Neural progenitor cell (in vitro differentiated cells): ENCODE measurements around the gene URI1. TPM values are rescaled to one million over a fixed set of nuclear protein-coding genes. Genes with fewer than 3 reads are reported as not detected.

ENCODE experiments used
- DNase-seq: peaks from one replicate; pipeline ENCODE4 v3.0.0-alpha.2; 2016; ENCODE audit warnings: low spot score
- H2AFZ ChIP-seq: fragments of 200-600 bp; sonication (generic); replicated peaks from 2 replicates; pipeline ENCODE4 v1.6.1; 2016; ENCODE audit warnings: antibody characterized with exemption
- H3F3A ChIP-seq: fragments of 200-600 bp; sonication (generic); 2 replicates; pipeline ENCODE4 v1.6.1; 2016; ENCODE audit warnings: antibody characterized with exemption, low read depth
- H3K27ac ChIP-seq: fragments of 200-600 bp; sonication (generic); 2 replicates; pipeline ENCODE4 v1.5.1; 2016; ENCODE audit warnings: mild to moderate bottlenecking
- H3K27me3 ChIP-seq: fragments of 200-600 bp; sonication (generic); 2 replicates; pipeline ENCODE4 v1.6.1; 2016; ENCODE audit warnings: mild to moderate bottlenecking, moderate library complexity
- H3K36me3 ChIP-seq: fragments of 200-600 bp; sonication (generic); 2 replicates; pipeline ENCODE4 v1.5.1; 2016
- H3K4me1 ChIP-seq: fragments of 200-600 bp; sonication (generic); 2 replicates; pipeline ENCODE4 v1.6.1; 2016; ENCODE audit warnings: mixed run types
- H3K4me2 ChIP-seq: fragments of 200-600 bp; sonication (generic); 2 replicates; pipeline ENCODE4 v1.6.1; 2016
- H3K4me3 ChIP-seq: fragments of 200-600 bp; sonication (generic); 2 replicates; pipeline ENCODE4 v1.5.1; 2016
- H3K79me2 ChIP-seq: fragments of 200-600 bp; sonication (generic); 2 replicates; pipeline ENCODE4 v1.6.1; 2016; ENCODE audit warnings: low read depth
- H3K9ac ChIP-seq: fragments of 200-600 bp; sonication (generic); 2 replicates; pipeline ENCODE4 v1.6.1; 2016
- H3K9me3 ChIP-seq: fragments of 200-600 bp; sonication (generic); 2 replicates; pipeline ENCODE4 v1.5.1; 2016; ENCODE audit warnings: low read depth
- H4K20me1 ChIP-seq: fragments of 200-600 bp; sonication (generic); 2 replicates; pipeline ENCODE4 v1.6.1; 2016; ENCODE audit warnings: low read depth
- H3K27ac Mint-ChIP-seq: 3 replicates; pipeline ENCODE4 v1.8.0; 2021; ENCODE audit warnings: mixed read lengths
- H3K27me3 Mint-ChIP-seq: 2 replicates; pipeline ENCODE4 v1.8.0; 2022; ENCODE audit warnings: low read depth, mild to moderate bottlenecking, inconsistent platforms, moderate library complexity, mixed read lengths; ENCODE audit not compliant: insufficient read depth
- H3K36me3 Mint-ChIP-seq: 3 replicates; pipeline ENCODE4 v1.8.0; 2021; ENCODE audit warnings: mixed read lengths
- H3K4me1 Mint-ChIP-seq: 3 replicates; pipeline ENCODE4 v1.8.0; 2021; ENCODE audit warnings: mixed read lengths
- H3K4me3 Mint-ChIP-seq: 3 replicates; pipeline ENCODE4 v1.8.0; 2021; ENCODE audit warnings: mild to moderate bottlenecking, moderate library complexity, mixed read lengths
- H3K9me3 Mint-ChIP-seq: 3 replicates; pipeline ENCODE4 v1.8.0; 2020; ENCODE audit warnings: mixed read lengths
- CTCF ChIP-seq: fragments of 200-600 bp; sonication (generic); IDR thresholded peaks from 2 replicates; pipeline ENCODE4 v1.5.1; 2017; ENCODE audit warnings: antibody characterized with exemption, mild to moderate bottlenecking
- EZH2 ChIP-seq: fragments of 200-600 bp; sonication (generic); IDR thresholded peaks from 2 replicates; pipeline ENCODE4 v1.6.1; 2017; ENCODE audit warnings: antibody characterized with exemption, mild to moderate bottlenecking, moderate library complexity
- EZH2phosphoT487 ChIP-seq: fragments of 200-600 bp; sonication (generic); IDR thresholded peaks from 2 replicates; pipeline ENCODE4 v1.6.1; 2017; ENCODE audit warnings: antibody characterized with exemption
- total RNA-seq: library from RNA; depleted of rRNA; stranded (reverse); fragments of >200 nt; gene quantifications from 2 replicates; pipeline ENCODE4 v1.2.3, GENCODE V29; 2015; ENCODE audit warnings: low replicate concordance

Gene URI1
- total RNA-seq, 1 donor from 2014 or later, result 94.7 TPM

DNA sequence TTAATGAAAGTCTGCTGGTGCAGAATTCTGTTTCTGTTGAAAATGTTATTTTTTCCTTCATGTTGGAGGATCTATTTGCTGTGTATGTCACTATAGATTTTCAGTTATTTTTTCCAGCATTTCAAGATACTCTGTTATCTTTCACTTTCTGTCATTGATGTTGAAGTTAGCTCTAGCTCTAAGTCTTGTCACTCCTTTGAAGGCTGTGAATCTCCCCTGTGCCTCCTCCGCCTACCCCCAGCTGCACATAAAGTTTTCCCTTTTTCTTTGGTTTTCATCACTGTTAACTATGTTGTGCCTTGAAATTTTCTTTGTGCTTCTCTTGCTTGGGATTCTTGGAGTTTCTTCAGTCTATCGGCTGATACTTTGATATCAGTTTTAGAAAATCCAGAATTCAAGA, 20.8 kb downstream of the URI1 start:
- no peak overlapping the region for H3K4me2 ChIP-seq
- H3K9ac ChIP-seq, result no peak overlapping the region
- no peaks in the 10 kb centered on the region for H3F3A ChIP-seq
- H3K4me3 ChIP-seq, result no peak overlapping the region
- peaks cover 53% of the 10 kb centered on the region for H4K20me1 ChIP-seq
- no peaks in the 10 kb centered on the region for H3K27me3 ChIP-seq
- peaks cover 13% of the 10 kb centered on the region for H3K9me3 Mint-ChIP-seq
- peaks cover 14% of the 10 kb centered on the region for H3K36me3 Mint-ChIP-seq
- no peaks in the 10 kb centered on the region for H3K36me3 ChIP-seq
- no peak overlapping the region for H3K4me3 Mint-ChIP-seq
- no peak overlapping the region for H2AFZ ChIP-seq
- H3K9me3 ChIP-seq, result no peaks in the 10 kb centered on the region
- H3K79me2 ChIP-seq, result peaks cover 100% of the 10 kb centered on the region
- no peaks in the 10 kb centered on the region for H3K27me3 Mint-ChIP-seq
- no peak for TF ChIP-seq EZH2phosphoT487
- no peak for TF ChIP-seq EZH2
- TF ChIP-seq CTCF, result no peak
- H3K4me1 Mint-ChIP-seq, result peaks cover 4% of the 10 kb centered on the region
- no peak for DNase-seq
- H3K27ac ChIP-seq, result peak overlapping the region; percentile 48
- H3K4me1 ChIP-seq, result peaks cover 25% of the 10 kb centered on the region
- no peak overlapping the region for H3K27ac Mint-ChIP-seq

GRCh38 chr19:29963576-29963975, 21.5 kb downstream of the URI1 start:
- peaks cover 56% of the 10 kb centered on the region for H4K20me1 ChIP-seq
- no peak overlapping the region for H3K27ac ChIP-seq
- H3K27me3 ChIP-seq, result no peaks in the 10 kb centered on the region
- H3K4me3 Mint-ChIP-seq, result no peak overlapping the region
- H3K9ac ChIP-seq, result no peak overlapping the region
- no peaks in the 10 kb centered on the region for H3K36me3 ChIP-seq
- peaks cover 14% of the 10 kb centered on the region for H3K36me3 Mint-ChIP-seq
- H3K4me2 ChIP-seq, result no peak overlapping the region
- no peaks in the 10 kb centered on the region for H3K27me3 Mint-ChIP-seq
- H3F3A ChIP-seq, result no peaks in the 10 kb centered on the region
- H3K4me3 ChIP-seq, result no peak overlapping the region
- TF ChIP-seq EZH2, result no peak
- no peak for TF ChIP-seq CTCF
- TF ChIP-seq EZH2phosphoT487, result no peak
- peaks cover 12% of the 10 kb centered on the region for H3K9me3 Mint-ChIP-seq
- DNase-seq, result no peak
- no peak overlapping the region for H2AFZ ChIP-seq
- H3K79me2 ChIP-seq, result peaks cover 99% of the 10 kb centered on the region
- H3K27ac Mint-ChIP-seq, result no peak overlapping the region
- no peaks in the 10 kb centered on the region for H3K9me3 ChIP-seq
- H3K4me1 Mint-ChIP-seq, result peaks cover 4% of the 10 kb centered on the region
- H3K4me1 ChIP-seq, result peaks cover 26% of the 10 kb centered on the region

DNA sequence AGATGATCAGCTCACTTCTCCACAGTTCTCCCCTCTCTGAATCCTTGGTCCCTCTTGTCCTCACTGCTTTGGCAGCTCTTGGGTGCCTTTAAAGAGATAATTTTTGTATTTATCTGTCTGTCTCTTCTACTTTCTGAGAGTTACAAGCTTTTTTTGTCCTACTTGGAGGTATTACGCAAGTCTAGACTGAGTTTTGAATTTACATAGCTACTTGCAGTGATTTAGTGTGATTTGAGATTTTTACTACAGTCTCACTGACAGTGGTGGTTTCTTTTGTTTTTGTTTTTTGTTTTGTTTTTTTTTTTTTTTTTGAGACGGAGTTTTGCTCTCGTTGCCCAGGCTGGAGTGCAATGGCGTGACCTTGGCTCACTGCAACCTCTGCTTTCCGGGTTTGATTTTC, 22.1 kb downstream of the URI1 start:
- H3K4me3 ChIP-seq, result no peak overlapping the region
- TF ChIP-seq EZH2phosphoT487, result no peak
- TF ChIP-seq EZH2, result no peak
- no peak for TF ChIP-seq CTCF
- Mint-ChIP-seq H3K36me3 (peaks cover 17% of the 10 kb centered on the region), H3K27me3 (no peaks in the 10 kb centered on the region), H3K27ac (no peak overlapping the region), H3K4me1 (peaks cover 4% of the 10 kb centered on the region), H3K9me3 (peaks cover 10% of the 10 kb centered on the region), H3K4me3 (no peak overlapping the region)
- no peak overlapping the region for H3K4me2 ChIP-seq
- no peaks in the 10 kb centered on the region for H3K36me3 ChIP-seq
- DNase-seq, result no peak
- H3K79me2 ChIP-seq, result peaks cover 99% of the 10 kb centered on the region
- peaks cover 29% of the 10 kb centered on the region for H3K4me1 ChIP-seq
- H3K9ac ChIP-seq, result no peak overlapping the region
- H3K27ac ChIP-seq, result no peak overlapping the region
- H3F3A ChIP-seq, result no peaks in the 10 kb centered on the region
- H2AFZ ChIP-seq, result no peak overlapping the region
- H3K27me3 ChIP-seq, result no peaks in the 10 kb centered on the region
- no peaks in the 10 kb centered on the region for H3K9me3 ChIP-seq
- H4K20me1 ChIP-seq, result peaks cover 62% of the 10 kb centered on the region
